Measurements from ENCODE around the gene HECTD4. TPM values are rescaled to one million over a fixed set of nuclear protein-coding genes. Genes with fewer than 3 reads are reported as not detected.
A peak's percentile ranks its signal among the peaks of the same experiment; 100 is the strongest.

Gene HECTD4
- total RNA-seq, 1 experiment from 2014 or later = 30.0 TPM

GRCh38 chr12:112256780-112257179 lies 125.5 kb downstream of the HECTD4 start:
- no peak overlapping the region for H3K56ac ChIP-seq (ENCODE audit: insufficient read length, low read depth, low read length)
- H3K27me3 Mint-ChIP-seq (ENCODE audit: low read depth) = no peaks in the 10 kb centered on the region
- H2BK12ac ChIP-seq (ENCODE audit: insufficient read length, low read depth, low read length) = no peak overlapping the region
- TF ChIP-seq, protein P1, sequence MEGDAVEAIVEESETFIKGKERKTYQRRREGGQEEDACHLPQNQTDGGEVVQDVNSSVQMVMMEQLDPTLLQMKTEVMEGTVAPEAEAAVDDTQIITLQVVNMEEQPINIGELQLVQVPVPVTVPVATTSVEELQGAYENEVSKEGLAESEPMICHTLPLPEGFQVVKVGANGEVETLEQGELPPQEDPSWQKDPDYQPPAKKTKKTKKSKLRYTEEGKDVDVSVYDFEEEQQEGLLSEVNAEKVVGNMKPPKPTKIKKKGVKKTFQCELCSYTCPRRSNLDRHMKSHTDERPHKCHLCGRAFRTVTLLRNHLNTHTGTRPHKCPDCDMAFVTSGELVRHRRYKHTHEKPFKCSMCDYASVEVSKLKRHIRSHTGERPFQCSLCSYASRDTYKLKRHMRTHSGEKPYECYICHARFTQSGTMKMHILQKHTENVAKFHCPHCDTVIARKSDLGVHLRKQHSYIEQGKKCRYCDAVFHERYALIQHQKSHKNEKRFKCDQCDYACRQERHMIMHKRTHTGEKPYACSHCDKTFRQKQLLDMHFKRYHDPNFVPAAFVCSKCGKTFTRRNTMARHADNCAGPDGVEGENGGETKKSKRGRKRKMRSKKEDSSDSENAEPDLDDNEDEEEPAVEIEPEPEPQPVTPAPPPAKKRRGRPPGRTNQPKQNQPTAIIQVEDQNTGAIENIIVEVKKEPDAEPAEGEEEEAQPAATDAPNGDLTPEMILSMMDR (conservative IDR thresholded peaks at IDR 0.05) = no peak
- no peak overlapping the region for H4K8ac ChIP-seq (replicated peaks; ENCODE audit: insufficient read length, low read depth, low read length)
- H3K4me1 Mint-ChIP-seq = peaks cover 26 to 29% of the 10 kb centered on the region in 2 experiments
- H2BK15ac ChIP-seq (ENCODE audit: low read depth, low read length) = no peak overlapping the region
- H3K23me2 ChIP-seq (ENCODE audit: insufficient read length, low read depth, low read length, poor library complexity, severe bottlenecking) = no peaks in the 10 kb centered on the region
- H2BK20ac ChIP-seq (ENCODE audit: low read depth, low read length, poor library complexity, severe bottlenecking) = no peak overlapping the region
- no peak overlapping the region for H2BK5ac ChIP-seq (ENCODE audit: insufficient read length, low read length)
- H3K4me2 ChIP-seq (ENCODE audit: insufficient read depth, insufficient read length, low read length) = no peak overlapping the region
- H3K27ac ChIP-seq (ENCODE audit: insufficient read length, low read depth, low read length) = no peak overlapping the region
- H2BK120ac ChIP-seq (ENCODE audit: low read depth, low read length, poor library complexity, severe bottlenecking) = no peak overlapping the region
- no peaks in the 10 kb centered on the region for H3K79me1 ChIP-seq (ENCODE audit: insufficient read depth, low read depth, low read length, poor library complexity, severe bottlenecking)
- no peaks in the 10 kb centered on the region for H3K9me3 Mint-ChIP-seq
- no peaks in the 10 kb centered on the region for H3K79me2 ChIP-seq (ENCODE audit: insufficient read depth, low read length)
- H4K91ac ChIP-seq (ENCODE audit: insufficient read length, low read depth, low read length) = no peak overlapping the region
- no peak overlapping the region for H2AFZ ChIP-seq (ENCODE audit: low read length)
- no peaks in the 10 kb centered on the region for H3K9me3 ChIP-seq (ENCODE audit: control insufficient read depth, low read depth, low read length)
- no peak overlapping the region for H3T11ph ChIP-seq (ENCODE audit: low read length)
- no peak overlapping the region for H4K5ac ChIP-seq (ENCODE audit: insufficient read length, low read depth, low read length)
- H3K9ac ChIP-seq (ENCODE audit: extremely low read depth, insufficient read length, low read length) = no peak overlapping the region
- H3K14ac ChIP-seq (ENCODE audit: insufficient read depth, low read length) = no peak overlapping the region
- no peaks in the 10 kb centered on the region for H3K4me1 ChIP-seq (ENCODE audit: insufficient read depth, low read length)
- H3K4ac ChIP-seq (ENCODE audit: low read depth, low read length) = no peak overlapping the region
- H3K23ac ChIP-seq (ENCODE audit: insufficient read length, low read depth, low read length) = no peak overlapping the region
- no peak overlapping the region for H3K18ac ChIP-seq (ENCODE audit: insufficient read length, low read depth, low read length)
- H2AK5ac ChIP-seq (ENCODE audit: insufficient read length, low read length) = no peak overlapping the region
- H3K27ac Mint-ChIP-seq = peak overlapping the region in 2 of 3 experiments; percentile 74 to 80; a peak in 3 of 7 replicates
- DNase-seq = no peak
- no peaks in the 10 kb centered on the region for H4K20me1 ChIP-seq (ENCODE audit: control insufficient read depth, insufficient read depth, insufficient read length)
- WGBS (ENCODE audit: extremely low coverage, insufficient read length, low lambda C conversion rate) = no CpG with 5 or more reads among the region's 3 CpGs
- no peak overlapping the region for H3K4me3 Mint-ChIP-seq
- peaks cover 8 to 54% (median 24%) of the 10 kb centered on the region in 3 experiments; a peak in 6 of 7 replicates for H3K36me3 Mint-ChIP-seq (ENCODE audit: insufficient read depth in 1 of 3, low read depth in 3 of 3)
- no peaks in the 10 kb centered on the region for H3K27me3 ChIP-seq (ENCODE audit: insufficient read depth, low read length)

Measured in H9 (cell line).